GM23338 (cell line): ENCODE results near the gene TEFM. TPM values are rescaled to one million over a fixed set of nuclear protein-coding genes. Genes with fewer than 3 reads are reported as not detected.

ENCODE experiments used
- ATAC-seq: fragments of 200-7000 bp; cut with Tn5 transposase; 3 replicates; pipeline ENCODE4 v1.9.1; 2020
- DNase-seq: peaks from one replicate; pipeline ENCODE4 v3.0.0-alpha.2; 2015; ENCODE audit warnings: low spot score
- H2AFZ ChIP-seq: fragments of 200-600 bp; sonication (generic); 2 replicates; pipeline ENCODE4 v1.8.0; 2016; ENCODE audit warnings: antibody characterized with exemption, mild to moderate bottlenecking, moderate library complexity
- H3F3A ChIP-seq: fragments of 200-600 bp; sonication (generic); replicated peaks from 2 replicates; pipeline ENCODE4 v1.8.0; 2017; ENCODE audit warnings: antibody characterized with exemption, mixed run types, low read depth
- H3K27ac ChIP-seq: fragments of 200-600 bp; sonication (generic); 2 replicates; pipeline ENCODE4 v1.6.1; 2016; ENCODE audit warnings: low read depth
- H3K27me3 ChIP-seq: fragments of 200-600 bp; sonication (generic); 2 replicates; pipeline ENCODE4 v1.8.0; 2016; ENCODE audit warnings: mild to moderate bottlenecking, mixed run types, moderate library complexity; ENCODE audit not compliant: insufficient read depth
- H3K36me3 ChIP-seq: fragments of 200-600 bp; sonication (generic); 2 replicates; pipeline ENCODE4 v1.8.0; 2016; ENCODE audit warnings: mild to moderate bottlenecking; ENCODE audit not compliant: insufficient read depth
- H3K4me1 ChIP-seq: fragments of 200-600 bp; sonication (generic); 2 replicates; pipeline ENCODE4 v1.8.0; 2016; ENCODE audit warnings: mild to moderate bottlenecking, moderate library complexity; ENCODE audit not compliant: insufficient read depth
- H3K4me2 ChIP-seq: fragments of 200-600 bp; sonication (generic); 2 replicates; pipeline ENCODE4 v1.7.1; 2017; ENCODE audit warnings: mixed run types
- H3K4me3 ChIP-seq: fragments of 200-600 bp; sonication (generic); 2 replicates; pipeline ENCODE4 v1.6.1; 2016; ENCODE audit warnings: mixed run types
- H3K79me2 ChIP-seq: fragments of 200-600 bp; sonication (generic); replicated peaks from 2 replicates; pipeline ENCODE4 v1.8.0; 2017; ENCODE audit warnings: mild to moderate bottlenecking; ENCODE audit not compliant: insufficient read depth
- H3K9me2 ChIP-seq: fragments of 200-600 bp; sonication (generic); 2 replicates; pipeline ENCODE4 v1.8.0; 2017; ENCODE audit not compliant: insufficient read depth
- H4K20me1 ChIP-seq: fragments of 200-600 bp; sonication (generic); replicated peaks from 2 replicates; pipeline ENCODE4 v1.8.0; 2017; ENCODE audit warnings: mild to moderate bottlenecking; ENCODE audit not compliant: insufficient read depth
- H3K27ac Mint-ChIP-seq: 2 replicates; pipeline ENCODE4 v1.8.0; 2020; ENCODE audit warnings: inconsistent platforms, mild to moderate bottlenecking, moderate library complexity, mixed read lengths
- H3K27me3 Mint-ChIP-seq: 3 replicates; pipeline ENCODE4 v1.8.0; 2022; ENCODE audit warnings: low read depth, mild to moderate bottlenecking, moderate library complexity, mixed read lengths, inconsistent platforms; ENCODE audit not compliant: insufficient read depth, poor library complexity
- H3K36me3 Mint-ChIP-seq: 3 replicates; pipeline ENCODE4 v1.8.0; 2021; ENCODE audit warnings: low read depth, mild to moderate bottlenecking, inconsistent platforms, moderate library complexity, mixed read lengths
- H3K4me1 Mint-ChIP-seq: 3 replicates; pipeline ENCODE4 v1.8.0; 2020; ENCODE audit warnings: mild to moderate bottlenecking, inconsistent platforms, mixed read lengths
- H3K4me3 Mint-ChIP-seq: 3 replicates; pipeline ENCODE4 v1.8.0; 2021; ENCODE audit warnings: moderate library complexity, mild to moderate bottlenecking, inconsistent platforms, mixed read lengths
- H3K9me3 Mint-ChIP-seq: 3 replicates; pipeline ENCODE4 v1.8.0; 2020; ENCODE audit warnings: moderate library complexity, mild to moderate bottlenecking, inconsistent platforms, mixed read lengths
- CREB1 ChIP-seq: fragments of 250-450 bp; sonication (Bioruptor Pico); IDR thresholded peaks from 2 replicates; pipeline ENCODE4 v1.5.0; 2020; ENCODE audit warnings: low read depth, mild to moderate bottlenecking, moderate library complexity
- CTCF ChIP-seq, 2 experiments: fragments of 200-600 bp in 1 of 2; sonication (generic) in 1 of 2; conservative IDR thresholded peaks; 2 replicates each; pipeline versions ENCODE4 v1.5.1 to v1.6.1; 2016 to 2017; ENCODE audit warnings: antibody characterized with exemption in 2 of 2, low read depth in 2 of 2, mild to moderate bottlenecking in 2 of 2, moderate library complexity in 1 of 2
- EZH2 ChIP-seq: fragments of 200-600 bp; sonication (generic); IDR thresholded peaks from one replicate; pipeline ENCODE4 v1.8.0; 2017; ENCODE audit warnings: antibody characterized with exemption, mild to moderate bottlenecking, low read depth; ENCODE audit not compliant: unreplicated experiment
- JUNB ChIP-seq: IDR thresholded peaks from one replicate; pipeline ENCODE4 v1.6.1; 2016; ENCODE audit warnings: antibody characterized with exemption; ENCODE audit not compliant: unreplicated experiment
- NANOG ChIP-seq: IDR thresholded peaks from 2 replicates; pipeline ENCODE4 v1.6.1; 2016; ENCODE audit warnings: antibody characterized with exemption, borderline replicate concordance
- POLR2AphosphoS5 ChIP-seq: IDR thresholded peaks from 2 replicates; pipeline ENCODE4 v1.6.1; 2016; ENCODE audit warnings: antibody characterized with exemption, low read depth
- REST ChIP-seq: IDR thresholded peaks from one replicate; pipeline ENCODE4 v1.6.1; 2018; ENCODE audit warnings: antibody characterized with exemption; ENCODE audit not compliant: unreplicated experiment
- ZNF114 ChIP-seq: fragments of 250-450 bp; sonication (Bioruptor Pico); IDR thresholded peaks from 2 replicates; pipeline ENCODE4 v1.5.0; 2020; ENCODE audit warnings: mild to moderate bottlenecking, moderate library complexity
- ZNF331 ChIP-seq: fragments of 250-450 bp; sonication (Bioruptor Pico); IDR thresholded peaks from 2 replicates; pipeline ENCODE4 v1.5.0; 2020; ENCODE audit warnings: low read depth, mild to moderate bottlenecking, moderate library complexity
- polyA plus RNA-seq: library from polyadenylated mRNA; unstranded; fragments of >200 nt; fragmentation: Nextera tagmentation; extraction: Ambion mirVana; gene quantifications from 2 replicates; pipeline ENCODE4 v1.2.1, GENCODE V29; 2016
- total RNA-seq: library from RNA; depleted of rRNA; stranded (reverse); fragments of >200 nt; shearing (Covaris generic); gene quantifications from 2 replicates; pipeline ENCODE4 v1.2.3, GENCODE V29; 2014

The TEFM gene
- total and polyA plus RNA-seq, 2 experiments from 2014 or later: 15.9 to 33.3 TPM

- TF ChIP-seq ZNF331 (CRISPR knock-in tag) (no peak), ZNF114 (CRISPR knock-in tag) (no peak), JUNB (no peak), EZH2 (no peak), CREB1 (CRISPR knock-in tag) (no peak), NANOG (no peak), REST (no peak), CTCF (conservative IDR thresholded peaks at IDR 0.05; ENCODE audit: low read depth in 2 of 2) (no peak)
- Mint-ChIP-seq H3K27me3 (peaks cover 4% of the 10 kb centered on the region), H3K27ac (no peak overlapping the region), H3K4me3 (no peak overlapping the region), H3K4me1 (no peaks in the 10 kb centered on the region), H3K36me3 (no peaks in the 10 kb centered on the region), H3K9me3 (no peaks in the 10 kb centered on the region; the same call in 2 of the 3 replicates)
- no peaks in the 10 kb centered on the region for H3K27me3 ChIP-seq
- no peak for DNase-seq
- H3K4me2 ChIP-seq: no peak overlapping the region
- H2AFZ ChIP-seq: no peak overlapping the region
- H3K79me2 ChIP-seq: no peaks in the 10 kb centered on the region
- H3F3A ChIP-seq: no peaks in the 10 kb centered on the region
- no peak for ATAC-seq
- no peaks in the 10 kb centered on the region for H3K4me1 ChIP-seq
- H3K27ac ChIP-seq: no peak overlapping the region
- H3K36me3 ChIP-seq: no peaks in the 10 kb centered on the region
- H3K9me2 ChIP-seq: no peaks in the 10 kb centered on the region
- no peak overlapping the region for H3K4me3 ChIP-seq
- no peaks in the 10 kb centered on the region for H4K20me1 ChIP-seq
Observed at GRCh38 chr17:30942308-30943079, 36.5 kb upstream of the TEFM start.

- Histone ChIP-seq H3K4me1 (no peaks in the 10 kb centered on the region), H3F3A (no peaks in the 10 kb centered on the region), H3K4me3 (no peak overlapping the region), H2AFZ (peak overlapping the region; percentile 14; the same call in 1 of the 2 replicates), H3K4me2 (no peak overlapping the region), H3K36me3 (no peaks in the 10 kb centered on the region), H3K27me3 (no peaks in the 10 kb centered on the region), H3K27ac (no peak overlapping the region), H3K9me2 (no peaks in the 10 kb centered on the region), H3K79me2 (no peaks in the 10 kb centered on the region), H4K20me1 (no peaks in the 10 kb centered on the region)
- Mint-ChIP-seq H3K9me3 (no peaks in the 10 kb centered on the region; the same call in 2 of the 3 replicates), H3K27ac (no peak overlapping the region), H3K36me3 (no peaks in the 10 kb centered on the region), H3K4me1 (no peaks in the 10 kb centered on the region), H3K4me3 (no peak overlapping the region), H3K27me3 (no peaks in the 10 kb centered on the region)
- DNase-seq: no peak
- ATAC-seq: no peak
- no peak for TF ChIP-seq POLR2AphosphoS5
- no peak for TF ChIP-seq CTCF (conservative IDR thresholded peaks at IDR 0.05; ENCODE audit: low read depth in 2 of 2)
Observed at GRCh38 chr17:30939051-30939689, 33.1 kb upstream of the TEFM start.
